IgD-negative memory B cell (primary cell): Measurements from ENCODE around the gene WDR64. TPM values are rescaled to one million over a fixed set of nuclear protein-coding genes. Genes with fewer than 3 reads are reported as not detected.
"Not testable (repeated sequence)": the region's sequence is repeated elsewhere in the genome, so short reads cannot be mapped to it uniquely, and the experiment has no call there.

ENCODE experiments used
- H3K27ac Mint-ChIP-seq, 3 donors: one replicate each; pipeline ENCODE4 v1.8.0; 2020 to 2022; ENCODE audit warnings: mild to moderate bottlenecking in 3 of 3, mixed read lengths in 3 of 3, moderate library complexity in 1 of 3
- H3K27me3 Mint-ChIP-seq: one replicate; pipeline ENCODE4 v1.8.0; 2021; ENCODE audit warnings: mixed read lengths
- H3K36me3 Mint-ChIP-seq: one replicate; pipeline ENCODE4 v1.8.0; 2020; ENCODE audit warnings: mild to moderate bottlenecking, mixed read lengths
- H3K4me1 Mint-ChIP-seq, 3 donors: one replicate each; pipeline ENCODE4 v1.8.0; 2020 to 2022; ENCODE audit warnings: mixed read lengths in 3 of 3, mild to moderate bottlenecking in 1 of 3
- H3K4me3 Mint-ChIP-seq, 4 donors: one replicate each; pipeline ENCODE4 v1.8.0; 2020 to 2022; ENCODE audit warnings: mild to moderate bottlenecking in 4 of 4, mixed read lengths in 4 of 4, moderate library complexity in 3 of 4
- H3K9me3 Mint-ChIP-seq, 3 donors: one replicate each; pipeline ENCODE4 v1.8.0; 2020 to 2021; ENCODE audit warnings: mixed read lengths in 3 of 3, mild to moderate bottlenecking in 1 of 3
- polyA plus RNA-seq: library from polyadenylated mRNA; unstranded; fragments of 300-500 nt; fragmentation: Illumina TruSeq; gene quantifications from one replicate; pipeline ENCODE4 v1.2.3, GENCODE V29; 2021

WDR64 gene
- polyA plus RNA-seq, 1 donor from 2014 or later, result 0.90 TPM

- Mint-ChIP-seq H3K36me3 (no peaks in the 10 kb centered on the region), H3K27me3 (no peaks in the 10 kb centered on the region), H3K27ac (no peak overlapping the region), H3K4me1 (no peaks in the 10 kb centered on the region), H3K9me3 (no peaks in the 10 kb centered on the region), H3K4me3 (no peak overlapping the region)
Observed at GRCh38 chr1:241695246-241696171, 43.4 kb downstream of the WDR64 start.

GRCh38 chr1:241696172-241696814, 44.2 kb downstream of the WDR64 start:
- no peak overlapping the region for H3K27ac Mint-ChIP-seq
- H3K9me3 Mint-ChIP-seq, result no peaks in the 10 kb centered on the region
- no peaks in the 10 kb centered on the region for H3K4me1 Mint-ChIP-seq
- no peaks in the 10 kb centered on the region for H3K36me3 Mint-ChIP-seq
- H3K4me3 Mint-ChIP-seq, result no peak overlapping the region
- no peaks in the 10 kb centered on the region for H3K27me3 Mint-ChIP-seq

DNA sequence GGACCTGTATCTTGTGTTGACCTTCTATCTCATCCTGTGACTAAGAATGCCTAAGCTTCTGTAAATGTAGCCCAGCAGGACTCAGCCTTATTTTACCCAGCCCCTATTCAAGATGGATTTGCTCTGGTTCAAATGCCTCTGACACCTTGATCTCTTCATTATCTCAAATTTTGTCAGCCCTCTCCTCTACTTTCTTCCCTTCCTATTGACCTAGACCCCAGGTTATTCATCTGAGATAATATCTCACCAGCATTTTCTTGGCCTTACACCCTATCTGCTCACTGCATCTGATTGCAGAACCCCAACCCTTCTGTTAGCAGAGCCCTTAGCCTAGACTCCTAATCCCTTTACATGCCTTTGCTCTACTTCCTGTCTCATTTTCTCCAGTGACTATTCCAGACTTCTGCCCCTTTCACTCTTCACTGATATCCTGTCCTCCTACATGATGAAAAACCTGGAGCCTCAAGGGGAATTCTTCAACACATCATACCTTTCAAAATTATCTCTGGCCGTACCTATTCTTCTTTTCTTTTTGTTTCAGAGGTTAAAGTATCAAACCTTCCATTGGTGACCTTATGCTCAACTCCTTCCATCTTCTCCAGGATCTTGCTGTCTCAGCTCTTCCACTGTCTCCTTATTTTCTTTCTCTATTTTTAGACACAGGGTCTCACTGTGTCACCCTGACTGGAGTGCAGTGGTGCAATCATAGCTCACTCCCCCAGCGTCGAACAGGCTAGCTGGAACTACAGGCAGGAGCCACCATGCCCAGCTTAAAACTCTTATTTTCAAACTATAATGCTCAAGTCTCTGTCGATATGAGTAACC, 44.9 kb downstream of the WDR64 start:
- no peak overlapping the region for H3K27ac Mint-ChIP-seq
- no peaks in the 10 kb centered on the region for H3K4me1 Mint-ChIP-seq
- no peaks in the 10 kb centered on the region for H3K27me3 Mint-ChIP-seq
- no peaks in the 10 kb centered on the region for H3K36me3 Mint-ChIP-seq
- no peaks in the 10 kb centered on the region for H3K9me3 Mint-ChIP-seq
- H3K4me3 Mint-ChIP-seq, result no peak overlapping the region

GRCh38 chr1:241697640-241698018, 45.5 kb downstream of the WDR64 start:
- Mint-ChIP-seq H3K4me3 (no peak overlapping the region), H3K36me3 (no peaks in the 10 kb centered on the region), H3K9me3 (no peaks in the 10 kb centered on the region), H3K27ac (no peak overlapping the region), H3K4me1 (no peaks in the 10 kb centered on the region), H3K27me3 (no peaks in the 10 kb centered on the region)

DNA sequence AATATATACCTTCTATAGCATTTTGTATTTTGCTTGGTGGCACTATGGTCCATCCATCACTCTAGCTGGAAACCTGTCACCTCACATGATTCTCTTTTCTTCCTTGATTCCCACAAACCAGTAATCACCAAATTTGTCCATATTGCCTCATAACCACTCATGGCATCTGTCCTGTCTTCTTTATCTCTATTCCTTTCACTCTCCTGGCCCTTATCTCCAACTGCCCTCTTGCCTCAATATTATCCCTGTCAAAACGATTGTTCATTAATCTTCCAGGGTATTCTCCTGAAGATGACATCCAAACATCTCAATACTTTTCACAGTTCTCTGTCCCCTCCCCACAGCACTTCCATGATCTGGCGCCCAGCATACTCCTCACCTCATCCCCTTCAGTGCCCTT, 46.1 kb downstream of the WDR64 start:
- Mint-ChIP-seq H3K4me3 (no peak overlapping the region), H3K4me1 (no peaks in the 10 kb centered on the region)

DNA sequence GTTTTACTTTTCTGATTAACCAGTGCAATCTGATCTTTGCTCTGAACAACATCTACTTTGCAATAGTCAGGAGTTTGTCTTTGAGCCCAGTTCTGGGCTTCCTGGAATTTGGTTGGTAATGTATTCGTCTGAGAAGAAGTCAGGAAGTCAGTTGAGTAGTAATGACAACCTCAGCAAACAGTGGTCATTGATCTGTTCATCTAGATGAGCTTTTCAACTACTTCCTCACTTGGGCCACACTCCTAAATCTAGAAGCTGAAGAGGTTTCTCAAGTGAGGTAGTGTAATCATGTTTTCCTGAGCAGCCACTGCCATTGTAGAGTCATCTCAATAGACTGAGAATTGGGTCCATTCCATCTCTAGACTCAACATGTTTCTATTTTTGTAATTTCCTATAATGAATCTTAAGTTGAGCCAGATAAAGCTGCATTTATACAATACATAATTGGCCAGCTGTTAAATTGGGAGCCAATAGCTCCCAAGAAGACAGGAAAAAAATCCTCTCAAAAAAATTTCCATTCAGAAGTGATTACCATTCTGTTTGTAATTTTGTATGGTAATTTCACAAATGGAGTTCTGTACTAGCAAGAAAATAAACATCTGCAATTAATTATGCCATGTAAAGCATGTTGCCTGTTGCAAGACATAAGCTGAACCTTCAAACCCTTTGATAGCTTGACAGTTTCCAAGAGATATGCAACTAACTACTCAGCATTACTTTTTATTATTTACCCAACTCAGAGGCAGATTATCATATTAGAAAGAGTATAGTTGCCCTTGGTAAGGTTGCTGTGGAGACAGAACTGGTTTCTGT, 49.6 kb downstream of the WDR64 start:
- no peaks in the 10 kb centered on the region for H3K27me3 Mint-ChIP-seq

More for the DNA sequence above, 46.1 kb downstream of the WDR64 start:
- Mint-ChIP-seq H3K27ac (no peak overlapping the region), H3K9me3 (peaks cover 0 to 3% (median 1%) of the 10 kb centered on the region in 3 donors), H3K36me3 (no peaks in the 10 kb centered on the region), H3K27me3 (no peaks in the 10 kb centered on the region)

DNA sequence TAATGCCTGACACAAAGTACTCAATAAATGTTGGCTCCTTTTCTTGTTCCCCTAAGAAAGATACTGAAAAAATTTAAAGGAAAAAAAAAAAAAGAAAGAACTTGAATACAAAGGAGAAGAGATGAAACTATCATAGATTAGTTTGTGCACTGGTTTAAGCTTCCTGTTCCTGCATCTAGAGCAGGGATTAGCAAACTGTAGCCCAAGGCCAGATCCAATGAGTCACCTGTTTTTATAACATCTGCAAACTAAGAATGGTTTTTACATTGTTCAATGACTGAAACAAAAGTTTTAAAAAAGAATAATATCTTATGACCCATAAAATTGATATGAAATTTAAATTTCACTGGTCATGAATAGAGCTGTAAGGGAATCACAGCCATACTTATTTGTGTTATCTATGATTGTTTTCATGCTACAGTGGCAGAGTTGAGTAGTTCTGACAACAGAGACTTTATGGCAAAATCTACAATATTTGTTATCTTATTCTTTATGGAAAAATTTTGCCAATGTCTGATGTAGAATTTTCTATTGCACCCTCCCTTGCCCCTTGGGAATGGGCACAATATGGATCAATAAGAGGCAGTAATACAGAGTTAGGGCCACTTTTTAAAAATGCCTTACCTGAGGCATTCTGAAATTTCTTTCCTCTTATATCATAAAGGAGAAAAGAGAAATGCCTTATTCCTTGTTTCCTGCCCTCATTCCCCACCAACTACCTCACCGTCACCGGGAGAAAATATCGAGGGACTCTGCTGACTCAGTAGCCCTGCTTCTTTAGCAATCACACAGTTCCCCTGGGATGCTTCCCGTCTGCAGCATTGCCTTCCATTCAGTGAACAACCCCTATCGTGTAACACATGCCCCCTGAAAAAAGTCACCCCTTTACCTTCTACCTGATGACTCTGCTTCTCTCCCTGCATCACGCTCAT, 50.6 kb downstream of the WDR64 start:
- no peaks in the 10 kb centered on the region for H3K4me1 Mint-ChIP-seq
- peaks cover 2 to 11% (median 3%) of the 10 kb centered on the region in 3 donors for H3K9me3 Mint-ChIP-seq
- no peak overlapping the region for H3K27ac Mint-ChIP-seq
- H3K36me3 Mint-ChIP-seq, result no peaks in the 10 kb centered on the region
- H3K27me3 Mint-ChIP-seq, result peaks cover 5% of the 10 kb centered on the region
- no peak overlapping the region for H3K4me3 Mint-ChIP-seq

More for the DNA sequence above, 49.6 kb downstream of the WDR64 start:
- Mint-ChIP-seq H3K9me3 (peaks cover 0 to 11% (median 3%) of the 10 kb centered on the region in 3 donors), H3K4me3 (no peak overlapping the region), H3K4me1 (no peaks in the 10 kb centered on the region), H3K27ac (no peak overlapping the region), H3K36me3 (no peaks in the 10 kb centered on the region)

DNA sequence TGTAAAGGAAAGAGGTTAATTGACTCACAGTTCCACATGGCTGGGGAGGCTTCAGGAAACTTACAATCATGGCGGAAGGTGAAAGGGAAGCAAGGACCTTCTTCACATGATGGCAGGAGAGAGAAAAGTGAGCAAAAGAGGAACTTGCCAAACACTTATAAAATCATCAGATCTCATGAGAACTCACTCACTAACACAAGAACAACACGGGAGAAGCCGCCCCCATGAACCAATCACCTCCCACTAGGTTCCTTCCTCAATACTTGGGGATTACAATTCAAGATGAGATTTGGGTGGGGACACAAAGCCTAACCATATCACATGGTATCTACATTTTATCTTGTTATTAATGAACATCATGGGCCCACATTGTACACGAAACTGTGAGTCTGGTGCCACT, 51.7 kb downstream of the WDR64 start:
- H3K36me3 Mint-ChIP-seq, H3K4me3 Mint-ChIP-seq, H3K27ac Mint-ChIP-seq, H3K4me1 Mint-ChIP-seq, H3K27me3 Mint-ChIP-seq: not testable (repeated sequence)
- peaks cover 2 to 11% (median 3%) of the 10 kb centered on the region in 3 donors for H3K9me3 Mint-ChIP-seq

DNA sequence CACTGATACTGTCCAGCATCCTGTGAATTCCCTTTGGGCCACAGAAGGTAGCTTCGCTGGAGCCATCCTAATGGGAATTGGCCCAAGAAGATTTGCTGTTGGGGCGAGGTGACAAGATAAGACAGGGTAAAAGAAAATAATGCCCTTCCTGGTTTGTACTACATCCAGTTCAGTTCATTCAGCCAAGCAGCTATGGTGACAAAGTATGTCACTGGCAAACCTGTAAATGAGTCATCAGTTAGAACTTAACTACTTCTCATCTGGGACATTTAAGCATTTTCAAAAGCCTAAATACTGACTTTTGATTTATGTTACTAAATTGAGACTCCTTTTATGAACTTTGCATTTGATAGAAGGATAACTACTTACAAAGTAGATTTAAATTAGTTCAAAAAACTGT, 54.2 kb downstream of the WDR64 start:
- Mint-ChIP-seq H3K36me3 (no peaks in the 10 kb centered on the region), H3K27me3 (peaks cover 8% of the 10 kb centered on the region), H3K9me3 (peaks cover 2 to 11% (median 3%) of the 10 kb centered on the region in 3 donors), H3K4me1 (no peaks in the 10 kb centered on the region), H3K4me3 (no peak overlapping the region), H3K27ac (no peak overlapping the region)

DNA sequence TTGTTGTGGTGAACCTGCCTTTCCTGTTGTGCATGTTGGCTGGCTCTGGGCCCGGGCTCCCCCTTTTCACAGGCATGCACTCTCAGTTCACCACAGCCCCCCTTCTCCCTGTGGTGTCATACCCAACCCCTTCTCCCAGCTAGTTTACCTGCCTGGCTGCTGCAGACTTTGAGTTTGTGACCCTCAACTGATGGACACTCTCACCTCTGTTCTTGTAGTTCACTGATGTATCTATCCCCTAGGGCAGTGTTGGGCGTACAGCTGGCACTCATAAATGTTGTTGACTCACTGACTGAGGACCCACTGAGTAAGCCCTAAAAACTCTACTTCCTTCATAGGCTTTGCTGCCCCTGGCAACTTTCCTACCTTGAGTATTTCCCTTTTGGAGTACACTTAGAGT, 54.9 kb downstream of the WDR64 start:
- no peaks in the 10 kb centered on the region for H3K36me3 Mint-ChIP-seq
- H3K4me3 Mint-ChIP-seq, result peak overlapping the region in 1 of 4 donors; percentile 59
- peaks cover 8% of the 10 kb centered on the region for H3K27me3 Mint-ChIP-seq
- no peak overlapping the region for H3K27ac Mint-ChIP-seq
- peaks cover 2 to 11% (median 3%) of the 10 kb centered on the region in 3 donors for H3K9me3 Mint-ChIP-seq
- H3K4me1 Mint-ChIP-seq, result no peaks in the 10 kb centered on the region

DNA sequence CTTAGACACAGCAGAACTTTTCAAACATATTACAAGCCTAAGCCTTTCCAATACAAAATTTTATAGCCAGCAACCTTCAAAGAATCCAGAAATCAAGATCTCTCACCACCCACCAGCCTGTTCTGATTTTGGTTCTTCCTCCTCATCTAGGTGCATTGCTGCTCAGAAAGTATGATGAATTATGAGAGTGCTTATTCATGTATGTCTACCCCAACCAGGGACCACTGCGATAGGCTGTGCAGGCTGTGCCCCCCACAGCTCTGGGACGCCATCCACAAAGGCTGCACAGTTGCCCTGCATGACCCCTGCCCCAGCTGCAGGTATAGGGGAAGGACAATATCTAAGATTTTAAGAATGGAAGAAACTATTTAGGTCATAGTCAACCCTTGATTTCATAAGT, 55.4 kb downstream of the WDR64 start:
- H3K4me1 Mint-ChIP-seq, result no peaks in the 10 kb centered on the region
- H3K4me3 Mint-ChIP-seq, result no peak overlapping the region
- H3K36me3 Mint-ChIP-seq, result no peaks in the 10 kb centered on the region
- peaks cover 8% of the 10 kb centered on the region for H3K27me3 Mint-ChIP-seq
- H3K9me3 Mint-ChIP-seq, result peaks cover 2 to 11% (median 3%) of the 10 kb centered on the region in 3 donors
- no peak overlapping the region for H3K27ac Mint-ChIP-seq

DNA sequence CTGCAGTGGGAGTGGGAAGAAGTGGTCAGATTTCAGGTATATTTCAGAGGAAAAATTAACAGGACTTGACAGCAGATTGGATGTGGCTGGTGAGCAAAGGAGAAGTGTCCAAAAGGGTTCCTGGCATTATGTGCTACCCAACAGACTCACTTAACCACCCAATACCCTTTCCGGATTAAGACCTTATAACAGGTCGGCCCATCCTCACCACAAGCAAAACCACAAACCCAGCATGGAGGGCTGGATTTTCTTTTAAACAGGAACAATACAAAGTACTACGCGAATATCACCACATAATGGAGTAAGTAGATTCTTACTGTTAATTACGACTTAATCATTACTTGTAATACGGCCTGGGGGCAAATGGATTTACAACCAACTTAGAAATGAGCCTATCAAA, 59.2 kb downstream of the WDR64 start:
- Mint-ChIP-seq H3K4me1 (peaks cover 0 to 3% (median 0%) of the 10 kb centered on the region in 3 donors), H3K27ac (no peak overlapping the region), H3K4me3 (no peak overlapping the region), H3K9me3 (peaks cover 0 to 2% (median 0%) of the 10 kb centered on the region in 3 donors), H3K36me3 (no peaks in the 10 kb centered on the region), H3K27me3 (peaks cover 8% of the 10 kb centered on the region)

GRCh38 chr1:241713316-241713715, 61.2 kb downstream of the WDR64 start:
- Mint-ChIP-seq H3K27ac (no peak overlapping the region), H3K9me3 (no peaks in the 10 kb centered on the region), H3K36me3 (no peaks in the 10 kb centered on the region), H3K4me3 (no peak overlapping the region), H3K4me1 (peaks cover 0 to 3% (median 0%) of the 10 kb centered on the region in 3 donors), H3K27me3 (peaks cover 3% of the 10 kb centered on the region)
